Neural crest cell (in vitro differentiated cells): ENCODE measurements around the gene NFKBIE. TPM values are rescaled to one million over a fixed set of nuclear protein-coding genes. Genes with fewer than 3 reads are reported as not detected.

ENCODE experiments used
- DNase-seq: peaks from one replicate; pipeline ENCODE4 v3.0.0; 2021; ENCODE audit warnings: low read depth, mixed read lengths, low spot score
- H3K27ac Mint-ChIP-seq: one replicate; pipeline ENCODE4 v1.8.0; 2021; ENCODE audit warnings: mild to moderate bottlenecking, mixed read lengths; ENCODE audit not compliant: unreplicated experiment
- H3K27me3 Mint-ChIP-seq: 2 replicates; pipeline ENCODE4 v1.8.0; 2021; ENCODE audit warnings: low read depth, mild to moderate bottlenecking, mixed read lengths
- H3K36me3 Mint-ChIP-seq: 2 replicates; pipeline ENCODE4 v1.8.0; 2021; ENCODE audit warnings: low read depth, mild to moderate bottlenecking, mixed read lengths
- H3K4me1 Mint-ChIP-seq: 2 replicates; pipeline ENCODE4 v1.8.0; 2021; ENCODE audit warnings: mixed read lengths
- H3K4me3 Mint-ChIP-seq: one replicate; pipeline ENCODE4 v1.8.0; 2021; ENCODE audit warnings: mild to moderate bottlenecking, mixed read lengths
- H3K9me3 Mint-ChIP-seq: 2 replicates; pipeline ENCODE4 v1.8.0; 2021; ENCODE audit warnings: mixed read lengths
- total RNA-seq: library from RNA; stranded (reverse); gene quantifications from 2 replicates; pipeline ENCODE4 v1.2.1, GENCODE V29; 2021
- TF ChIP-seq, protein P1 (sequence below): fragments of 200-600 bp; sonication (generic); conservative IDR thresholded peaks from 2 replicates; pipeline ENCODE4 v1.5.0; 2021; ENCODE audit warnings: antibody characterized with exemption, mild to moderate bottlenecking

NFKBIE gene
- total RNA-seq, 1 donor from 2014 or later = 20.2 TPM

DNA sequence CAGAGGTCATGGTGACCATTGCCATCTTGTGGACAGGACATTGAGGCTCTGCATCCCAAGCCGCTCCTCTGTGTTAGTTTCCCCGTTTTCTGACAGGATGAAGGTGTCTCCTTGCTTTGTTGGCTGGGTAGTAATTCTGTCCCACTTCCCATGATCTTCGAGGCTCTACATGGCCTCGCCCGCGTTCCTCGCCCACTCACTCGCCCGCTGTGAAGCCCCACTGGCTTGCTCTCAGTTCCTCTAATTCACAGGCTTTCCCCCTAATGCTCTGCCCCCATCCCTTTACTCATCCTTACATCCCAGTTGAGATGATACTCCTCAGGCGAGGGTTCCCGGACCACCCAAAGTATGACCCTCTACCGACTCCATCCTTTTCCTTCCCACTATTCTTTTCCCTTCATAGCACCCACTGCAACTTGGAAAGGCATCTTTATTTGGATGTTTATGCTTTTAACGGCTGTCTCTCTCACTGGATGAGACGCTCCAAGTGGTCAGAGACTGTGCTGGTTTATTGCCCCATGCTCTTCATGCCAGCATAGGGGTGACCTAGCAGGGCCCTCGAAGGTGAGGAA, 7.5 kb downstream of the NFKBIE start:
- H3K9me3 Mint-ChIP-seq = no peaks in the 10 kb centered on the region

DNA sequence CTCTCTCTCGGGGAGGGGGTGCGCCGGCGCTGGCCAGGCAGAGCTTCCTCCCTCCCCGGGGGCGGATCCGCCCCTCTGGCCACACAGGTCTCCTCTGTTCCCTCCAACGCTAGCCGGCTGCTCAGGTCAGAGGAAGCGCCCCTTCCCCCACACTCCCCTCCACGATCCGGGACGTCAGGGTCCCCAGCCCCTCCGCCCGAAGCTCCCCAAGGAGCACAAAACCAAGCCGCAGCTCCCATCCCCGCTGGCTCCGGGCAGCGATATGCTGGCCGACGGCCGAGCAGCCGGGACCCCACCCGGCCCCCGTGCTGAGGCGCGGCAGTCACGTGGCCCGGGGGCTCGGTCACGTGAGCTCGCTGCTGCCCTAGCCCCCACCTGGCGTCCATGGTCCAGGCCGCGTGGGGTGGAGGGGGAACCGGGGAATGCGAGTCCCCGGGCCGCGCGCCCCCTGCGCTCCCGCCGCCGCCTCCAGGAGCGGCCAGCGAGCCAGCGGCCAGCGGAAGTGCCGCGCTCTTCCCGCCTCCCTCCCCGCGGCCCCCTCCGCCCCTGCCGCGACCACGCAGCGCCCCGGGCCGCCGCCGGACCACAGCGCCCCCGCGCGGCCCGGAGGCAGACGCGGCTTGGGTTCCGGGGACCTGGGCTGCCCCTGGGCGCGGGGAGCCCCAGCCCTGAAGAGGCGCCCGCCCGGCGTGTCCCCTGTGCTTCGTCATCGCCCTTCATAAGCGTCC, 8.2 kb downstream of the NFKBIE start, which contains the start of gene SLC35B2:
SLC35B2 (minus strand) TSS at position 504 of the 728 bp plus-strand sequence; CDS start at position 386, 118 bp downstream.
- TF ChIP-seq, protein P1, sequence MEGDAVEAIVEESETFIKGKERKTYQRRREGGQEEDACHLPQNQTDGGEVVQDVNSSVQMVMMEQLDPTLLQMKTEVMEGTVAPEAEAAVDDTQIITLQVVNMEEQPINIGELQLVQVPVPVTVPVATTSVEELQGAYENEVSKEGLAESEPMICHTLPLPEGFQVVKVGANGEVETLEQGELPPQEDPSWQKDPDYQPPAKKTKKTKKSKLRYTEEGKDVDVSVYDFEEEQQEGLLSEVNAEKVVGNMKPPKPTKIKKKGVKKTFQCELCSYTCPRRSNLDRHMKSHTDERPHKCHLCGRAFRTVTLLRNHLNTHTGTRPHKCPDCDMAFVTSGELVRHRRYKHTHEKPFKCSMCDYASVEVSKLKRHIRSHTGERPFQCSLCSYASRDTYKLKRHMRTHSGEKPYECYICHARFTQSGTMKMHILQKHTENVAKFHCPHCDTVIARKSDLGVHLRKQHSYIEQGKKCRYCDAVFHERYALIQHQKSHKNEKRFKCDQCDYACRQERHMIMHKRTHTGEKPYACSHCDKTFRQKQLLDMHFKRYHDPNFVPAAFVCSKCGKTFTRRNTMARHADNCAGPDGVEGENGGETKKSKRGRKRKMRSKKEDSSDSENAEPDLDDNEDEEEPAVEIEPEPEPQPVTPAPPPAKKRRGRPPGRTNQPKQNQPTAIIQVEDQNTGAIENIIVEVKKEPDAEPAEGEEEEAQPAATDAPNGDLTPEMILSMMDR = peak; percentile 88

More for the DNA sequence above, 7.5 kb downstream of the NFKBIE start:
- Mint-ChIP-seq H3K4me3 (peak overlapping the region; percentile 90), H3K27ac (peak overlapping the region; percentile 97), H3K36me3 (peaks cover 23% of the 10 kb centered on the region), H3K4me1 (peaks cover 53% of the 10 kb centered on the region), H3K27me3 (peaks cover 28% of the 10 kb centered on the region)
- TF ChIP-seq, protein P1 = peak; percentile 10
- DNase-seq = no peak

DNA sequence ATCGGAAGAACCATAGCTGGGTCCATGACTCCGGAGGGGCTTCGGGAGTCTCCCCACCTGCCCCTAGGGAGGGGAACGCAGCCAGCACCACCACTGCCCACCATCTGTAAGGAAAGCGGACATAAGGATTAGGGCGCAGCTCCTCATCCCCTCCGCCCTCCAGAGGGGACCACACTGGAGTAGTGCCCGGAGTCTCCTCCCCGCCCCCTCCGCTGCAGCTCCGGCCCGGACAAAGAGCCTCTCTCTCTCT, 8.7 kb downstream of the NFKBIE start:
- TF ChIP-seq, protein P1 = no peak
- Mint-ChIP-seq H3K27me3 (peaks cover 30% of the 10 kb centered on the region), H3K4me1 (peaks cover 55% of the 10 kb centered on the region), H3K36me3 (peaks cover 31% of the 10 kb centered on the region), H3K9me3 (no peaks in the 10 kb centered on the region), H3K27ac (peak overlapping the region; percentile 95), H3K4me3 (peak overlapping the region; percentile 93)
- DNase-seq = no peak

More for the DNA sequence above, 8.2 kb downstream of the NFKBIE start, which contains the start of gene SLC35B2:
- DNase-seq = peak; percentile 72
- Mint-ChIP-seq H3K4me3 (peak within 1 kb of the TSS; percentile 93), H3K4me1 (peaks cover 50% of the 10 kb centered on the region), H3K27ac (peak within 1 kb of the TSS; percentile 97), H3K9me3 (no peaks in the 10 kb centered on the region), H3K27me3 (peaks cover 30% of the 10 kb centered on the region), H3K36me3 (peaks cover 26% of the 10 kb centered on the region)

DNA sequence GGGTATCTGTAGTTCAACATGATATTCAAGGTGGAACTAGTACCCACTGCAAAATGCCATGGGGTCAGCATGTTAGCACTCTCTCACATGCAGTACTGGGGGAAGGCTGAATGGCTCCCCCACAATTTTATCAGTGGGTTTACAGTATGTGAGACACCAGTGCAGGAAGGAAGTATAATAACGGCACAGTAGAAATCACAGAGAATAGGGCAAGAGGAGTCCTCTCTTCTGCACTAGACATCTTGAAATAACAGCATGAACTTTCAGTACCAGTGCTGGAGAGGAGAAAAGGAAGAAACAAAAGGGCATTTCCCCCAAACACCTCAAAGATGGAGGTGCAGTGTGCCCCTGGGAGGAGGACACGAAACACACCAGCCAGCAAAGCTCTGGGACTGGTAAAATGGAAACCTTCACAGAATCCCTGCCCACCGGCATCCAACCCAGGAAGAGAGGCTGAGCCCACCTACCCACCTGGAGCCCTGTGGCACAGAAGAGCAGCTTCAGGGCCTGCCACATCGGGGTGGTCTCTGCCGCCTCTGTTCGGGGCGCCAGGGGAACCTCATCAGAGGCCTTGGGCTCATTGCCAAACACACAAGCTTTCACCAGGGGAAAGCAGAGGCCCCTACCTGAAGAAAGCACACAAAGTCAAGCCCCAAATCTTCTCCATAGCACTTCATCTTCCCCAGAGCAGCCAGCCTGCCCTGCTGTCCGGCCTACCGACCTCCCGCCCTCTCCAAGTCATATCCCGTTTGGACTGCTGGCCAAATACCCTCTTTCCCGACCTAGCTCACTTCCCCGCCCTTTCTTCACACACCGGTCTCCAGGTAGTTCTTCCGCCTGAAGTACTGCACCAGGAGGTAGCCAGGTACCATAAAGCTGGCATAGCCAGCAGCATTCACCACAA, 9.2 kb downstream of the NFKBIE start:
- peaks cover 36% of the 10 kb centered on the region for H3K36me3 Mint-ChIP-seq
- no peak for DNase-seq

More for the DNA sequence above, 9.2 kb downstream of the NFKBIE start:
- TF ChIP-seq, protein P1 = no peak
- H3K4me3 Mint-ChIP-seq = peak overlapping the region; percentile 93
- H3K27ac Mint-ChIP-seq = peak overlapping the region; percentile 95
- H3K27me3 Mint-ChIP-seq = peaks cover 30% of the 10 kb centered on the region
- no peaks in the 10 kb centered on the region for H3K9me3 Mint-ChIP-seq
- H3K4me1 Mint-ChIP-seq = peaks cover 60% of the 10 kb centered on the region
